ENCODE data around the gene TBC1D30. TPM values are rescaled to one million over a fixed set of nuclear protein-coding genes. Genes with fewer than 3 reads are reported as not detected.
A peak's percentile ranks its signal among the peaks of the same experiment; 100 is the strongest.

The TBC1D30 gene
- total RNA-seq, 6 donors from 2014 or later: 13.0 to 35.2 (median 16.8) TPM

- DNase-seq: no peak
- Histone ChIP-seq H3K4me3 (no peak overlapping the region), H3K4me1 (no peaks in the 10 kb centered on the region), H3K27ac (no peak overlapping the region), H3K9me3 (no peaks in the 10 kb centered on the region), H3K27me3 (no peaks in the 10 kb centered on the region), H3K36me3 (peaks cover 0 to 5% (median 0%) of the 10 kb centered on the region in 4 donors)
- no peak for TF ChIP-seq POLR2A (IDR thresholded peaks at IDR 0.05)
- TF ChIP-seq EP300 (IDR thresholded peaks at IDR 0.05): no peak
- TF ChIP-seq POLR2AphosphoS5 (IDR thresholded peaks at IDR 0.05): no peak
- no peak for TF ChIP-seq CTCF (IDR thresholded peaks at IDR 0.05)
- ATAC-seq (ENCODE audit: low FRiP score in 2 of 2): no peak
- WGBS, 2 donors: 67 to 68% methylated on average over 1 of the region's 1 CpG
Observed at GRCh38 chr12:64790166-64790565, 34.3 kb upstream of the TBC1D30 start.

- no peak for TF ChIP-seq POLR2AphosphoS5 (IDR thresholded peaks at IDR 0.05)
- TF ChIP-seq EP300 (IDR thresholded peaks at IDR 0.05): no peak
- TF ChIP-seq CTCF (IDR thresholded peaks at IDR 0.05): no peak
- no peak for TF ChIP-seq POLR2A (IDR thresholded peaks at IDR 0.05)
- H3K27me3 ChIP-seq: no peaks in the 10 kb centered on the region
- peaks cover 0 to 5% (median 0%) of the 10 kb centered on the region in 4 donors for H3K36me3 ChIP-seq
- no peak for DNase-seq
- no peak for ATAC-seq (ENCODE audit: low FRiP score in 2 of 2)
- H3K27ac ChIP-seq: no peak overlapping the region
- H3K9me3 ChIP-seq: no peaks in the 10 kb centered on the region
- no peak overlapping the region for H3K4me3 ChIP-seq
- H3K4me1 ChIP-seq: no peaks in the 10 kb centered on the region
Observed at GRCh38 chr12:64791036-64791435, 33.4 kb upstream of the TBC1D30 start.

GRCh38 chr12:64792128-64792527 is 32.3 kb upstream of the TBC1D30 start:
- TF ChIP-seq EP300 (IDR thresholded peaks at IDR 0.05) (no peak), CTCF (IDR thresholded peaks at IDR 0.05) (no peak), POLR2A (IDR thresholded peaks at IDR 0.05) (no peak), POLR2AphosphoS5 (IDR thresholded peaks at IDR 0.05) (no peak)
- Histone ChIP-seq H3K9me3 (no peaks in the 10 kb centered on the region), H3K27ac (no peak overlapping the region), H3K27me3 (no peaks in the 10 kb centered on the region), H3K36me3 (no peaks in the 10 kb centered on the region), H3K4me1 (no peaks in the 10 kb centered on the region), H3K4me3 (no peak overlapping the region)
- no peak for ATAC-seq (ENCODE audit: low FRiP score in 2 of 2)
- DNase-seq: no peak
- WGBS, 2 donors: 79 to 87% methylated on average over 1 of the region's 1 CpG

- WGBS, 2 donors: 47 to 51% methylated on average over 3 of the region's 3 CpGs
- Histone ChIP-seq H3K4me1 (no peaks in the 10 kb centered on the region), H3K9me3 (no peaks in the 10 kb centered on the region), H3K36me3 (no peaks in the 10 kb centered on the region), H3K27me3 (no peaks in the 10 kb centered on the region), H3K4me3 (no peak overlapping the region), H3K27ac (peak overlapping the region in 1 of 4 donors; percentile 30)
- ATAC-seq (ENCODE audit: low FRiP score in 2 of 2) (no peak), DNase-seq (no peak)
- TF ChIP-seq POLR2AphosphoS5 (IDR thresholded peaks at IDR 0.05) (no peak), POLR2A (IDR thresholded peaks at IDR 0.05) (no peak), EP300 (IDR thresholded peaks at IDR 0.05) (no peak), CTCF (IDR thresholded peaks at IDR 0.05) (no peak)
Observed at GRCh38 chr12:64793610-64794009, 30.8 kb upstream of the TBC1D30 start.

GRCh38 chr12:64794305-64794704 is 30.1 kb upstream of the TBC1D30 start:
- DNase-seq: no peak

More at GRCh38 chr12:64794305-64794704, 30.1 kb upstream of the TBC1D30 start:
- no peaks in the 10 kb centered on the region for H3K9me3 ChIP-seq
- ATAC-seq (ENCODE audit: low FRiP score in 2 of 2): no peak
- WGBS, 2 donors: 63 to 88% methylated on average over 3 of the region's 3 CpGs
- H3K4me1 ChIP-seq: no peaks in the 10 kb centered on the region
- TF ChIP-seq CTCF (IDR thresholded peaks at IDR 0.05) (no peak), EP300 (IDR thresholded peaks at IDR 0.05) (no peak), POLR2AphosphoS5 (IDR thresholded peaks at IDR 0.05) (no peak), POLR2A (IDR thresholded peaks at IDR 0.05) (no peak)
- H3K36me3 ChIP-seq: no peaks in the 10 kb centered on the region
- no peak overlapping the region for H3K4me3 ChIP-seq
- no peak overlapping the region for H3K27ac ChIP-seq
- H3K27me3 ChIP-seq: no peaks in the 10 kb centered on the region

Data from upper lobe of left lung (tissue), 6 donors.